ENCODE results near the gene POLD4. TPM values are rescaled to one million over a fixed set of nuclear protein-coding genes. Genes with fewer than 3 reads are reported as not detected.

The POLD4 gene
- total and polyA plus RNA-seq, 7 experiments from 2014 or later, result 59.9 to 116 (median 95.1) TPM

DNA sequence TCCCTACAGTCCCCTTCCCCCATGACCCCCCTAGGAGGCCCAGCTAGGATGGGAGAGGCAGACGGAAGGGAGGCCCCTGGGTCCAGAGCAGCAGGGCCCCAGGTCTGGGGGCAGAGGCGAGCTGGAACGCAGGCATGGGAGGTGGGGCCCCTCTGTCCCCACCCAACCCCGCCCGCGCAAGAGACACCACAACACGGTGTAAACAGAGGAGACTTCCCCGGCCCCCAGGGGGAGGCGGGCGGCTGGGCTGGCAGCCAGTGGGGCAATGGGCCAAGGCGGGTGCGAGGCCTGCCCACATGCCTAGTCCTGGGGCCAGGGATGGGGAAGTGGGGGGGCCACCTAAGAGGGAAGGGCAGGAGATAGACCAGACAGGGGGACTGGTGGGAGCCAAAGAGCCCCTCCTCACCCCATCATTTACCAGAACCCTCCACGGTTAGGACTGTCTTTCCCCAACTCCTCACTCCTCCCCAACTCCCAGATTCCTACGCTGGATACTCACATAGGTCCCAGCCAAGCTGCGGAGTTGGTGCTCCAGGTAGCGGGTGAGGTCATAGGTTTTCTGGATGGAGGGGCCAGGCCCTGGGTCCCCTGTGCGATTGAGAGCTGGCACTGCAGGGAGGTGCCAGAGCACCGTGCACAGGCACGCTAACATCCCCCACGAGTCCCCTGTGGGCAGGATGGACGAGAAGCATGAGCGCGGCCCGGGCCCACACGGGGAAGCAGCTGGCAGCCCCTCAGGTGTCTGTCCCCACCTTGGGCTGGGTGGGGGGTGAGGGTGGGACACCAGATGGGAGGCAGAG lies 13.8 kb upstream of the POLD4 start:
- CTCF ChIA-PET, result interaction anchor here (0.9 kb wide), 1 partner anchor 16 kb away, joined by 3 read pairs; no protein-coding TSS in a partner anchor
- Mint-ChIP-seq H3K9me3 (peaks cover 0 to 2% (median 0%) of the 10 kb centered on the region in 11 donors), H3K27me3 (peaks cover 0 to 71% (median 9%) of the 10 kb centered on the region in 5 donors), H3K36me3 (peaks cover 0 to 2% (median 0%) of the 10 kb centered on the region in 5 donors), H3K4me3 (no peak overlapping the region), H3K27ac (no peak overlapping the region), H3K4me1 (peaks cover 30 to 66% (median 40%) of the 10 kb centered on the region in 7 donors)
- H3K27ac ChIP-seq (ENCODE audit: low read depth, low read length), result no peak overlapping the region
- no peak for DNase-seq
- H3K4me3 ChIP-seq (ENCODE audit: low read length), result no peak overlapping the region
- POLR2A ChIA-PET, result interaction anchor here (0.6 to 16.2 kb wide), 3 partner anchors 10 to 89 kb away, joined by 3 to 272 read pairs (median 4); partner anchors contain the start of gene POLD4
- intact Hi-C loops (cut with micrococcal nuclease), result no loop called here
- H3K9me3 ChIP-seq (ENCODE audit: control insufficient read depth in 2 of 3, low read length in 3 of 3), result no peaks in the 10 kb centered on the region
- no peaks in the 10 kb centered on the region for H3K27me3 ChIP-seq (ENCODE audit: control insufficient read depth in 2 of 2, insufficient read depth in 2 of 2, low read length in 2 of 2)
- no peak for ATAC-seq
- no peaks in the 10 kb centered on the region for H3K36me3 ChIP-seq (ENCODE audit: control insufficient read depth in 2 of 3, insufficient read depth in 3 of 3, low read length in 3 of 3)
- peaks cover 11 to 53% of the 10 kb centered on the region in 2 donors for H3K4me1 ChIP-seq (ENCODE audit: control insufficient read depth in 2 of 2, insufficient read depth in 2 of 2, low read length in 2 of 2)

DNA sequence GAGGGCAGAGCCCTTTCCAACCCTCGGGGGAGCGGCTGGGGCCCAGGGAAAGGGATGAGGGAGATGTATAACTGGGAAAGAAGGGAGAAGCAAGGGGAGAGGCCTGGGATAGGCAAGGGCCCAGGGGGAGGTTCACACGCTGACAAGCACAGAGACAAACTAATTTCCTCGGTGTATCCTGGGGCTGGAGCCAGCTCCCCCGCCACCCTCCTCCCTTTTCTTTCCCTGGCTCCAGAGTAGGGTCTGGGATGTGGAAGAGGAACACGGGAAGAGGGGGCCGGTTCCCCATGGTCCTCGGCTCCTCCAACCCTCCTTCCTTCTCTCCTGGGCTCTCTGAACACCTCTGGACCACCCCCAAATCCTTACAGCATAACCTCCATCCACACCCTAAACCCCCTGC lies 13.2 kb upstream of the POLD4 start:
- ChIA-PET CTCF (no interaction called here), POLR2A (no interaction called here)
- H3K9me3 ChIP-seq (ENCODE audit: control insufficient read depth in 2 of 3, low read length in 3 of 3), result no peaks in the 10 kb centered on the region
- Mint-ChIP-seq H3K36me3 (peaks cover 0 to 3% (median 0%) of the 10 kb centered on the region in 5 donors), H3K4me1 (peaks cover 25 to 60% (median 35%) of the 10 kb centered on the region in 7 donors), H3K4me3 (peak overlapping the region in 1 of 10 donors; percentile 29), H3K27me3 (peaks cover 0 to 69% (median 5%) of the 10 kb centered on the region in 5 donors), H3K9me3 (no peaks in the 10 kb centered on the region), H3K27ac (no peak overlapping the region)
- H3K36me3 ChIP-seq (ENCODE audit: control insufficient read depth in 2 of 3, insufficient read depth in 3 of 3, low read length in 3 of 3), result no peaks in the 10 kb centered on the region
- ATAC-seq (no peak), DNase-seq (no peak)
- H3K4me3 ChIP-seq (ENCODE audit: low read length), result no peak overlapping the region
- no peaks in the 10 kb centered on the region for H3K27me3 ChIP-seq (ENCODE audit: control insufficient read depth in 2 of 2, insufficient read depth in 2 of 2, low read length in 2 of 2)
- no peak overlapping the region for H3K27ac ChIP-seq (ENCODE audit: low read depth, low read length)
- H3K4me1 ChIP-seq (ENCODE audit: control insufficient read depth in 2 of 2, insufficient read depth in 2 of 2, low read length in 2 of 2), result peaks cover 11 to 49% of the 10 kb centered on the region in 2 donors
- intact Hi-C loops (cut with micrococcal nuclease), result no loop called here

DNA sequence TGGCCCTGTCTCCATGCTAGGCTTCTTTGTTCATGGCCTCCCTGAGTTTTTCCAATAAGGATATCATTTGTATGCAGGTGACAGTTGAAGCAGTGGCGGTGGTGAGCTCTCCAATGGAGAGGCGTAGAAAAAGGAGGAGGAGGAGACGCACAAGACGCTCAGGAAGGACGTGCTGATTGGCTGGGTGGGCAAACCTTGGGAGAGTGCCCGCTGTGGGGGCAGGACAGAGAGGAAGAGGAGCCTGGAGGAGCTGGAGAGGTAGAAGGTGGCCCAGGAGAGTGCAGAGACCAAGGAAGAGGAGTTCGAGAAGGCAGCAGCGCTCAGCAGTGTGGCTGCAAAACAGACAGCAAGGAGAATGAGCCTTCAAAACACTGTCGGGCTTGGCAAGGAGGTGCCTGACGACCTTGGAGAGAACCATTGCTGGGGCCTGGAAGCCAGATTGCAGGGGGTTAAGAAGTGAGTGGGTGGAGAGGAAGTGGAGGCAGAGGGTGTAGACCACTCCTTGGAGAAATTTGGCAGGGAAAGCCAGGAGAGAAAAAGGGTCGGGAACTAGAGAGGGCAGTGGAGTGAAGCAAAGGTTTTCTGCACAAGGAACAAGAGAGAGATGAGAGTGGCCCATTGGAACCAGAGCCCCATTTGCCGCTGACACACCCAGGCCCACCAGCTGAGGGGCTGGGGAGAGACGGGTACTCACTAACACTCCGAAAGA lies 12.5 kb upstream of the POLD4 start:
- Histone ChIP-seq H3K4me1 (ENCODE audit: control insufficient read depth in 2 of 2, insufficient read depth in 2 of 2, low read length in 2 of 2) (peaks cover 11 to 42% of the 10 kb centered on the region in 2 donors), H3K27me3 (ENCODE audit: control insufficient read depth in 2 of 2, insufficient read depth in 2 of 2, low read length in 2 of 2) (no peaks in the 10 kb centered on the region), H3K4me3 (ENCODE audit: low read length) (no peak overlapping the region), H3K9me3 (ENCODE audit: control insufficient read depth in 2 of 3, low read length in 3 of 3) (no peaks in the 10 kb centered on the region), H3K27ac (ENCODE audit: low read depth, low read length) (no peak overlapping the region), H3K36me3 (ENCODE audit: control insufficient read depth in 2 of 3, insufficient read depth in 3 of 3, low read length in 3 of 3) (no peaks in the 10 kb centered on the region)
- DNase-seq (no peak), ATAC-seq (no peak)
- ChIA-PET POLR2A (interaction anchor here (1.1 kb wide), 1 partner anchor 13 kb away, joined by 3 read pairs; no protein-coding TSS in a partner anchor), CTCF (no interaction called here)
- Mint-ChIP-seq H3K9me3 (no peaks in the 10 kb centered on the region), H3K4me1 (peaks cover 20 to 54% (median 34%) of the 10 kb centered on the region in 7 donors), H3K4me3 (peak overlapping the region in 1 of 10 donors; percentile 29), H3K27me3 (peaks cover 0 to 64% (median 8%) of the 10 kb centered on the region in 5 donors), H3K36me3 (peaks cover 0 to 7% (median 0%) of the 10 kb centered on the region in 5 donors), H3K27ac (peak overlapping the region in 2 of 9 donors; percentile 5 to 11)
- intact Hi-C loops (cut with micrococcal nuclease), result no loop called here

DNA sequence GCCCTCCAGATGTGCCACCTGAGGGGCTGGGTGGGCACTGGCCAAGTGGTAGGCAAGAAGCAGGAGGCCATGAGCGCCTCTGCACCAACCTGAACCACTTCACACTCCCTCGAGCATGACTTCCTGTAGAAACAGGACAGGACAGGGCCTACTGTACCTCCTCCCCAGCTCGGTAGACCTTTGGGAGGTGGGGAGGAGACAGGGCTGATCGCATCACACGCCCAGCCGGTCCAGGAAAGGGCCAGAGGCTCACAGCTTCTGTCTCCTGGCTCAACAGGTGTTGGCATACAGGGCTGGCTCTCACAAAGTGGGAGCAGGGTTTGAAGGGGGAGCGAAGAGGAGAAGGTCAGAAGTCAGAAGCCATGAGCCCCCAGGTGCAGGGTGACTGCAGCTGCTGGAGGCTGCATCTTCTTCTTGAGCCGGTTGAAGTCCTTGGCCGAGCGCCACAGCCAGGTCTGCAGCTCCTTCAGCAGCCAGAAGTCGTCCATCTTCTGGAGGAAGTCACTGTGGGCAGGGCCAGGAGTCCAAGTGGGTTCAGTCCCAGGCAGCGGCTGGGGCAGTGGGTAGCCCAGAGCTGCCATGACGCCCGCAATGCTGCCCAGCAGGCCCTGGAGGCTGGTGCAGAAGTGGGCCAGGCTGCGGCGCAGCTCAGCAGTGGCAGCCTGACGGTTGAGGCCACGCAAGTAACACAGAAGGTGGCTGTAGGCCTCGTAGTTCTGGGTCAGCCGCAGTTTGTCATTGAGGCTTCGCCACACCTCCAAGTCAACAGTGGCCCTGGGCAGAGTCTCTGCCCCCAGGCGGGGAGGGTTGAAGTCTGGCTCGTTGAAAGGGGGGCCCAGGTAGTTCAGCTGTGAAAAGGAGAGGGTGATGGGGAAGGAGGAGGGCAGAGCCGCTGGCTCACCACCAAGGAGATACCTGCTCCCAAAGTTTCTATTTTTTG lies 11.7 kb upstream of the POLD4 start:
- no peak overlapping the region for H3K27ac ChIP-seq (ENCODE audit: low read depth, low read length)
- no peak for ATAC-seq
- H3K4me1 Mint-ChIP-seq, result peaks cover 18 to 49% (median 29%) of the 10 kb centered on the region in 7 donors
- peak overlapping the region in 2 of 10 donors; percentile 1 to 31 for H3K4me3 Mint-ChIP-seq
- CTCF ChIA-PET, result interaction anchor here (0.7 to 16.9 kb wide), 3 partner anchors 11 to 19 kb away, joined by 3 to 495 read pairs (median 3); partner anchors contain the start of gene CLCF1
- no peaks in the 10 kb centered on the region for H3K9me3 Mint-ChIP-seq
- intact Hi-C loops (cut with micrococcal nuclease), result no loop called here
- H3K27me3 Mint-ChIP-seq, result peaks cover 0 to 59% (median 3%) of the 10 kb centered on the region in 5 donors
- peak overlapping the region in 1 of 9 donors; percentile 5 for H3K27ac Mint-ChIP-seq
- peaks cover 11 to 41% of the 10 kb centered on the region in 2 donors for H3K4me1 ChIP-seq (ENCODE audit: control insufficient read depth in 2 of 2, insufficient read depth in 2 of 2, low read length in 2 of 2)
- no peak for DNase-seq
- H3K27me3 ChIP-seq (ENCODE audit: control insufficient read depth in 2 of 2, insufficient read depth in 2 of 2, low read length in 2 of 2), result no peaks in the 10 kb centered on the region
- no peak overlapping the region for H3K4me3 ChIP-seq (ENCODE audit: low read length)
- POLR2A ChIA-PET, result interaction anchor here (1.1 to 17.2 kb wide), 2 partner anchors 10 to 12 kb away, joined by 3 to 272 read pairs; partner anchors contain the start of gene CLCF1
- H3K36me3 ChIP-seq (ENCODE audit: control insufficient read depth in 2 of 3, insufficient read depth in 3 of 3, low read length in 3 of 3), result no peaks in the 10 kb centered on the region
- H3K36me3 Mint-ChIP-seq, result peaks cover 0 to 7% (median 0%) of the 10 kb centered on the region in 5 donors
- no peaks in the 10 kb centered on the region for H3K9me3 ChIP-seq (ENCODE audit: control insufficient read depth in 2 of 3, low read length in 3 of 3)

DNA sequence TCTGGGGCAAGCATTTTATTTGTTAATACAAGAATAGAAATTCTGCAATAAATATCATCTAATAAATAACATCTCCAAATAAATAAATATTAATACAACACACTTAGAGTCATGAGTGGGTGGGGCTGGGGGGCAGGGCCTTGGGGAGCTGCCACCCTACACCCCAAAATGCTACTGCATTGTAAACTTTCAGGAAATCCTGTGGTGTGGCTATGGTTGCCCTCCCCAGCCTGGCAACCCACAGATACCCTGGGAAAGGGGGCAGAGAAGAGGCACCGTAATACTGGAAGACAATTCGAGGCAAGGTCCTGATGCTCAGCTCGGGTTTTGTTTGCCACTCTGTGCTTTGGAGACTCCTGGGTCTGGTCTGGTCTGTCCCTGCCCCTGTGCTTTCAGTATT lies 10.8 kb upstream of the POLD4 start:
- ChIA-PET CTCF (interaction anchor here (1.0 to 16.9 kb wide), 2 partner anchors 10 to 15 kb away, joined by 3 to 495 read pairs; partner anchors contain the start of gene CLCF1), POLR2A (interaction anchor here (3.8 to 17.2 kb wide), 2 partner anchors 11 to 12 kb away, joined by 33 to 272 read pairs; partner anchors contain the start of genes CLCF1 and POLD4)
- ATAC-seq (no peak), DNase-seq (no peak)
- peaks cover 0 to 7% (median 0%) of the 10 kb centered on the region in 5 donors for H3K36me3 Mint-ChIP-seq
- no peaks in the 10 kb centered on the region for H3K27me3 ChIP-seq (ENCODE audit: control insufficient read depth in 2 of 2, insufficient read depth in 2 of 2, low read length in 2 of 2)
- H3K4me3 Mint-ChIP-seq, result peak overlapping the region in 3 of 10 donors; percentile 1 to 65 (median 40)
- no peaks in the 10 kb centered on the region for H3K36me3 ChIP-seq (ENCODE audit: control insufficient read depth in 2 of 3, insufficient read depth in 3 of 3, low read length in 3 of 3)
- no peaks in the 10 kb centered on the region for H3K9me3 Mint-ChIP-seq
- H3K27ac ChIP-seq (ENCODE audit: low read depth, low read length), result no peak overlapping the region
- peaks cover 15 to 45% (median 29%) of the 10 kb centered on the region in 7 donors for H3K4me1 Mint-ChIP-seq
- H3K27me3 Mint-ChIP-seq, result peaks cover 0 to 52% (median 3%) of the 10 kb centered on the region in 5 donors
- H3K9me3 ChIP-seq (ENCODE audit: control insufficient read depth in 2 of 3, low read length in 3 of 3), result no peaks in the 10 kb centered on the region
- intact Hi-C loops (cut with micrococcal nuclease), result no loop called here
- H3K27ac Mint-ChIP-seq, result no peak overlapping the region
- no peak overlapping the region for H3K4me3 ChIP-seq (ENCODE audit: low read length)
- H3K4me1 ChIP-seq (ENCODE audit: control insufficient read depth in 2 of 2, insufficient read depth in 2 of 2, low read length in 2 of 2), result peaks cover 11 to 33% of the 10 kb centered on the region in 2 donors

Data from naive thymus-derived CD4-positive, alpha-beta T cell (primary cell).